NCI-H2107 treated with DMSO at 0.1 percent for 48 hours (cell line): ENCODE measurements around the gene NUDT7.

Experiments used
- DNase-seq: peaks from one replicate; lab custom pipeline; 2025; ENCODE audit not compliant: unreplicated experiment; lab: John Stamatoyannopoulos, UW

The NUDT7 gene

GRCh38 chr16:77722309-77723107, at the start of gene NUDT7:
NUDT7 (plus strand) TSS chr16:77722514; CDS start chr16:77722583, 69 bp downstream.
- peak; percentile 92 for DNase-seq

DNA sequence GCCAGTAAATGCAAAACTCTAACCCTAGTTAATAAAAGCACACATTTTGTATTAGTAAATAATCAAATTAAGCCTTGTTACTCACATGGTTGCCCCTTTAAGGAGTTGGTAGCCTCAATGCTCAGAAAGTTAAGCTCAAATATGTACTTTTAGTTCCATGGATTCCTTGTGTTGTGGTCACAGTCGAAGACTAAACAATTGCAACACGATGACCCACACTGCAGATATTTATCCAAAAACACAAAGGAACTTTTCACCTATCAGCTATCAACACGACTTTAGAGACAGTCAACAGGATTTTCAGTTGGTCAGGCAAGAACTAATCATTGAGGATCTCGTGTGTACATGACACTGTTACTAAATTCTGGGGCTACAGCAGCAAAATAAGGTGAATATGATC, 47.4 kb upstream of the NUDT7 start:
- no peak for DNase-seq

DNA sequence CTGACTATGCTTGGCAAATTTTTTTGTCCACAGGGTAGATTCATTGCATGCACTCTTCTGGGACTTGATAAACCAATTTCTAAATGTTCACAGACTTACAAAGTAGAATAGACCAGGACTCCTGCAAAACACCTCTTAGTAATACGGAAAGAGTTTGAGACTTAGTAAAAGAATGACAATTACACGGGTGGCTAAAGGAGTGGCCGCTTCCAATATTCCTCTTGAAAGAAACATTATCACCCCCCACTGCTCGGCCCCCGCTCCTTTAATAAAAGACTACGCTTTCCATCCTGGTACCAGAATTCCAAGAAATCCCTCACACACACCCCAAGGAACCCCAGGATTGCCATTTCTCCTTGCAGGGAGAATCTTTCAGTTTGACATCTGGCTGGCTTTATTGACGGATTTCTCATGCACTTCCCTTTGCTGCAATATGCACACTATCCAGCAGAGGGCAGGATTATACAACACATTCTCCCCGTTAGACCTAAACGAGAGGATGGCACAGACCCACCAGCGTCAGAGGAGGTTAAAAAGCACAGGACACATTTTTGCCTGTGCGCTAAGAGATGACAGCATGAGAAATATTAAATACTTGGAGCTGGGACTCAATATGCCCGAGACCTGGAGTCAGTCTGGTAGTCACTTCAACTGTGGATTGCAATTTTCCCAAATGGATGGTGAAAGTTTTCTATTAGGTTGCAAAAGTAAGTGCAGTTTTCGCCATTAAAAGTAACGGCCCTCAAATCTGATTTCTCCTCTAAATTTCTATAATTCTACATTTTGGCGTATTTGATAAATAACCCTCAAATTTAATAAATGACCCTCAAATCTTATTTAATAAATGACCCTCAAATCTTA, 46.6 kb upstream of the NUDT7 start:
- DNase-seq: peak; percentile 34

DNA sequence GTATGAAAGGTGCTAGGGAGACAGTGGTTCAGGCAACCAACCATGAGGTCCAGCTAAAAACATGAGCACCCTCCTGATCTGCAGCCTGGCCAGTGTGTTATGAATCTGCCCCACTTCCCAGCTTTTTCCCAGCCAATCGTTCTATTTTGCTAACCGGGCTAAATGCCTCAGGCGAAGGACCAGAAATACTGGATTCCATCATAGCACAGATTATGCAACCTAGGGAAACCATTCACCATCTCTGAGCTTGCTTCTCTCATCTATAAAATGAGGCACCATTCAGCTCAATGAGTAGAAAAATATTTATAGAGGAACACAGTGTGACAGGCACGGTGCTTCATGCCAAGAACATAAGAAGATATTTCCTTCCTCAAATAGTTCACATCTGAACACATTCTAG, 45.2 kb upstream of the NUDT7 start:
- DNase-seq: no peak

GRCh38 chr16:77679391-77679790, 42.9 kb upstream of the NUDT7 start:
- DNase-seq: no peak

GRCh38 chr16:77679901-77680300, 42.4 kb upstream of the NUDT7 start:
- no peak for DNase-seq

GRCh38 chr16:77680496-77680895, 41.8 kb upstream of the NUDT7 start:
- DNase-seq: no peak

DNA sequence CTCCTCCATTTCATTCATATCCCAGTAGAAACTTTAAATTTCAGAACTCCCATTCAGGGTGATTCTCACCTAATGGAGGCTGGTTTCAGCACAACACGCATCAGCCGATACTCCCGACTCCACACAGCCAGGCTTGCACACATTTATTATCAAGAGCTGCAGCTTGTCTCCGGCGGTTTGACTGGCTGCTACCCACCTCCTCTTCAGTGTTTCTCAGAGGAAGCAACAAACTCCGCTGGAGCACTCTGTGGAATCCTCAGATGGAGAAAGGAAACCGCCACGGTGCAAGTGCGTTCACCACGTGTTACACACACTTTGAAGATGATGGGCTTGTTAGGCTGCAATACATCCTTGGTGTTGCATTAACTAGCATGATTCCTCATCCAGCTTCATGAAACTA, 39.7 kb upstream of the NUDT7 start:
- DNase-seq: no peak

DNA sequence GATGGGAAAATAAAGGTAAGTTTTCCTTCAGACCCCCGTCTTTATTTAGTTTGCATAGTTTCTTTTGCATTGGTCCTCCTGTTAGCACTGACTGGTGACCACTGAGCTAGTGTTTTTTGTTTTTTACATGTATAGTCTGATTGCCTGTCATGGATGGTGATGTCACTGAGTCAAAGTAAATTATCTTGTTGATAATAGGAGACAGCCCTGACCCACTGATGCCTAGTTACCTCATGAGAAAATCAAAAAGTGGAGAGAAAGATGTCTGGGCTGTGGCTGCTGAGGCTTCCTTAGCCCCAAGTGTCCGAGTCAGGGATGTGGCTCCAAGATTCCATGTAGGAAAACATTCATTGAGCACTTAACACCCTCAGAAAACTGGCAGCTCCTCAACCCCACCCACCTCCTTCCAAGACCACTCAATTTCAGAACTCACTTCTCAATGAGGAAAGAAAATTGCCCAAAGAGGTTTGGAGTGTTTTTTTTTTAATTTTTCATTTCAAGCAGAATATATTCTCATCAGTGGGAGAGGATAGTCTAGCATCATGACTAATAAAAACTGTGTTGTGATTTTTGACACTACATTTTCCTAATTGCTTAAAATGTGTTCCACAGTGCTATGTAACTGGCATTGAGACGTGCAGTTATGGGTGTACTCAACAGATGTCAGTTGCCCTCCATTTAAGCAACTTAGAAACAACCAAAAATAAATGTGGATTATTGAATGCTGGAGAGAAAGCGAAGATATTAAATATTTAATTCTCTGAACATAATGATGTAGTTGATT, 38.7 kb upstream of the NUDT7 start:
- DNase-seq: no peak

DNA sequence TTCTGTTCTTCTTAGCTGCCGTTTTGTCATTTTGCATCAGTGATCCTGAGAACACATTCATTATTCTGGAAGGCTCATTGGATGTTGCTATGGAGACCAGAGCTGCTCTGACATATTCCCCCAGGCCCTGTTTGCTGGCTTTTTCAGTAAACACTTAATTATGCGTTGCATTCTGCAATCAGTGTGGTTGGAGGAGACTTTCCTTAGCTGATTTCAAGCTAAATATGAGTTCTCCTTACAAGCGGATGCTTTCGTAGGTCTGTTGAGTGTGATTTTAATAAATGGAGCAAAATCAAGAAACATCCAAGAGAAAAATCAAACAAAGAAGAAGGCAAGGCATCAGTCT, 38.2 kb upstream of the NUDT7 start:
- DNase-seq: peak; percentile 23

- no peak for DNase-seq
Observed at GRCh38 chr16:77686385-77686784, 35.9 kb upstream of the NUDT7 start.

DNA sequence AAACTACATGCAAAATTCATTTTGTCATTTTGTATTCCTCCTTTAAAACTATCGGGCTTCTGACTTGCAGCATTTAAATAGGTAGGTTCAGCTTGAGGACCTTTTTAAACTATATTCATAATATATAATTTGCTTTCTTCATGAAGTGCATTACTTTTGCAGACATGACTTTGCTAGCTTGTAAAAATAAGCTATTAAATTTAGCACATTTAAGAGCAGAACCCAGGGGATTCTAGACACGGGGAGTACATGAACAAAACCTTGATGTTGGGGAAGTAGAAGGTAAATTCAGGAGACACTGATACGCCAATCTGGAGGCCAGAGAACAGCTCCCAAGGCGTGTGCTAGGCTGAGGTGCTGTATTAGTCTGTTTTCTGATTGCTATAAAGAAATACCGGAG, 32.3 kb upstream of the NUDT7 start:
- no peak for DNase-seq

DNA sequence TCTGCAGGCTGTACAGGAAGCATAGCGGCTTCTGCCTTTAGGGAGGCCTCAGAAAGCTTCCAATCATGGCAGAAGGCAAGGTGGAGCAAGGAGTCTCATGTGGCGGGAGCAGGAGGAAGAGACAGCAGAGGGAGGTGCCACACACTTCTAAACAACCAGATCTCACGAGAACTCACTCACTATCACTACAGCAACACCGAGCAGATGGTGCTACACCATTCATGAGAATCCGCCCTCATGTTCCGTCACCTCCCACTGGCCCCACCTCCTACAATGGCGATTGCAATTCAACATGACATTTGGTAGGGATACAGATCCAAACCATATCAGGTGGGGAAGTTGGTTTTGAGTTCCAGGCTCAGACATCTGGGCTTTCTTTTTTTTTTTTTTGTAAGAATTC, 31.9 kb upstream of the NUDT7 start:
- no peak for DNase-seq

GRCh38 chr16:77692612-77693011, 29.7 kb upstream of the NUDT7 start:
- no peak for DNase-seq

DNA sequence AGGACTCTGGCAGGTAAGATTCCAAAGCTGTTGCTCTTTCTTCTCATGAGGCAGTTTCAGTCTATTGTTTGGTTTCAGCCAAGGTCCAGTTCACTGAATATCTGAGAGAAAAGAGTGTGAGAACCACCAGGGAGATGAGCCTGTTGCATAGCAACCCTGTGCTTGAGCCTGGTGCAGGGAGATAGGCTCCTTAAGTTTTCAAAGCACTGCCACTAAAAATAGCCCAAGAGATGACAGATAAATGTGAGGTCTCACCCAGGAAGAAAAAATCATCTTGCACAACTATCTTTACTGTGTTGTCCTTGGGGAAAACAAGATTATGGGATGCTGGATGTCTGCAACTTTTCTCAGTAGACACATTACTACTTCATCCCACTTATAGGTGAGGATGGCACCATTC, 26.2 kb upstream of the NUDT7 start:
- no peak for DNase-seq

- no peak for DNase-seq
Observed at GRCh38 chr16:77700846-77701245, 21.5 kb upstream of the NUDT7 start.

- no peak for DNase-seq
Observed at GRCh38 chr16:77705351-77705750, 17.0 kb upstream of the NUDT7 start.

- DNase-seq: no peak
Observed at GRCh38 chr16:77711179-77711578, 11.1 kb upstream of the NUDT7 start.

DNA sequence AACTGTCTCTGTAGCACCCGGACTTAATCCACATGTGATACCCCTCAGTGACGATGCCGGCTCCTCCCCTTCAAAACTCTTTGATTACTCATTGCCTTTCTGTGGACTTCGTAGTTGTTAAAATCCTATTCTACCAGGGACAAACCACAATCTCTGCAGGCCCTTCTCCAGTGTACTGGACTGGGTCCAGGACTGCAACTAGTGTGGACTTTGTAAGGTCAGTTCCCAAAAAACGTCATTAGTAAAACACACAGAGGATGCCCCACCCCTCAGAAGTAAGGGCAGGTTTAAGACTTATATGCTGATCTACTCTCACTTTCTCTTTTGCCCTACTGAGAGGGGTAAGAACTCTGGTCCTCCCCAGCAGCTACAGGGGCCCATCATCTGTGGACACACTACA, 10.5 kb upstream of the NUDT7 start:
- DNase-seq: no peak

DNA sequence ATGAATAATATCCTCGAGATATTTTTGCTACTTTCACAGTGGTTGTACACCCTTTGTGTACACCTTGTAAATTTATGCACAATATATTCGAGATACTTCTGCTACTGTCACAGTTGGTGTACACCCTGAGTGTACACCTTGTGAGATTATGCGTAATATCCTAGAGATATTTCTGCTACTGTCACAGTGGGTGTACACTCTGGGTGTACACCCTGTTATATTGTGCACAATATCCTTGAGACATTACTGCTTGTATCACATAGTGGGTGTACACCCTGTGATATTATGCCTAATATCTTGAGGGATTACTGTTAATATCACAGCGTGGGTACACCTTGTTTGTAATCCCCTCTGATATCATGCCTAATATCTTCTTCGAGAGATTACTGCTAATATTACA, 7.2 kb upstream of the NUDT7 start:
- DNase-seq: no peak

DNA sequence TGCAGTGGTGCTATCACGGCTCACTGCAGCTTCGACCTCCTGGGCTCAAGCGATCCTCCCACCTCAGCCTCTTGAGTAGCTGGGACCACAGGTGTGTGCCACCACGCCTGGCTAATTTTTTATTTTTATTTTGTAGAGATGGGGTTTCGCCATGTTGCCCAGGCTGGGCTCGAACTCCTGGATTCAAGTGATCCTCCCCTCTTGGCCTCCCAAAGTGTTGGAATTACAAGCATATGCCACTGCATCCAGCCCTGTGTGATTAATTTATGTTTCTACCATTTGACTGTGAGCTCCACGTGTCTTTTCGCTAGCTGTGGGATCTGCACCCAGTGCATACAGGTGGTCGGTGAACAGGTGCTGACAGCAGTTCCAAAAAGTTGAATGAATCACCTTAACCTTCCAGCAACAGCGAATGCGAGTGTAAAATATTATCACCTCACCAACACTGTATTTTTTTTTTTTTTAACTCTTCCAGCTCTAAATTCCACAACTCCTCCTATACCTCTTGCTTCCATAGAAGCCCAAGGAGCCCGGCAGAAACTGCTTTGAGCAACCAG, 484 bp upstream of the NUDT7 start:
- no peak for DNase-seq
